ENCODE results near the gene EIF4G1.

Gene EIF4G1

DNA sequence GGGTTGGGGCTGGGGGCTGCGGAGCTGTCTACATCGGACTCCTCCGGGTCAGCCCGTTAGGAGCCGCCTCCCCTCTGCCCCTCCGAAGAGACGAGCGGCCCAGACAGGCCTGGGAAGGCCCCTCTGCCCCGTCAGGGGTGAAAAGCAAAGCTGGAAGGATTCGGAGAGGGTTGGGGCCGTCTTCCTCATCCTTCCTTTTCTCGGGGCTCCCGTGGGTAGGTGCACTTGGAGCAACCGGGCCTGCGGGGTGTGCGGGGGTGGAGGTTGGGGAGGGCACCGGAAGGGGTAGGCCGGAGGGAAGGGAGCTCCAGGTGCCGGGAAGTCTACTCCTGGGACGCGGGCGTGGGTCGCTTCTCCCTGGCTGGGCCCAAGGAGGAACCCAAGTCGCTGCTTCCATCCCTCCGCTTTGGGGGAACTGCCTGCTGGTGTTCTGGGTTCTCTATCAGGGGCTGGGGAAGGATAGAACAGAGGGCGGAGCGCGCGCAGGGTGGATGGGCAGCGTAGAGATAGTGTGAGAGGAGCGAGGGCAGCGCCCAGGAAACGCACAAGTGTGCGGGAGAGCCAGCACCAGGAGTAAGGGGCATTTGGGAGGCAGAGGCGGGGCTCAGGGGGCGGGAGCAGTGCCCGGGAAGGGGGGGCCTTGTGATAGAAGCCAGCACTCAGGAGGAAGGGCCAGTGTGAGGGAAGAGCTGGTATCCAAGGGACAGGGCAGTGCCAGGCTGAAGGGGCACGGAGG, 47.7 kb downstream of the EIF4G1 start:
- peak overlapping the region; percentile 70 for H3K27ac ChIP-seq
- TF ChIP-seq, protein P1, sequence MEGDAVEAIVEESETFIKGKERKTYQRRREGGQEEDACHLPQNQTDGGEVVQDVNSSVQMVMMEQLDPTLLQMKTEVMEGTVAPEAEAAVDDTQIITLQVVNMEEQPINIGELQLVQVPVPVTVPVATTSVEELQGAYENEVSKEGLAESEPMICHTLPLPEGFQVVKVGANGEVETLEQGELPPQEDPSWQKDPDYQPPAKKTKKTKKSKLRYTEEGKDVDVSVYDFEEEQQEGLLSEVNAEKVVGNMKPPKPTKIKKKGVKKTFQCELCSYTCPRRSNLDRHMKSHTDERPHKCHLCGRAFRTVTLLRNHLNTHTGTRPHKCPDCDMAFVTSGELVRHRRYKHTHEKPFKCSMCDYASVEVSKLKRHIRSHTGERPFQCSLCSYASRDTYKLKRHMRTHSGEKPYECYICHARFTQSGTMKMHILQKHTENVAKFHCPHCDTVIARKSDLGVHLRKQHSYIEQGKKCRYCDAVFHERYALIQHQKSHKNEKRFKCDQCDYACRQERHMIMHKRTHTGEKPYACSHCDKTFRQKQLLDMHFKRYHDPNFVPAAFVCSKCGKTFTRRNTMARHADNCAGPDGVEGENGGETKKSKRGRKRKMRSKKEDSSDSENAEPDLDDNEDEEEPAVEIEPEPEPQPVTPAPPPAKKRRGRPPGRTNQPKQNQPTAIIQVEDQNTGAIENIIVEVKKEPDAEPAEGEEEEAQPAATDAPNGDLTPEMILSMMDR (IDR thresholded peaks at IDR 0.05): no peak
- H3K36me3 ChIP-seq: no peaks in the 10 kb centered on the region
- peak overlapping the region; percentile 91 for H3K4me3 ChIP-seq (ENCODE audit: low read depth in 1 of 2, low read length in 1 of 2)
- no peaks in the 10 kb centered on the region for H3K9me3 ChIP-seq
- H3K27me3 ChIP-seq: peaks cover 28% of the 10 kb centered on the region
- peaks cover 24 to 28% of the 10 kb centered on the region in 2 experiments for H3K4me1 ChIP-seq (ENCODE audit: control insufficient read depth in 1 of 2, insufficient read depth in 1 of 2, low read depth in 1 of 2, low read length in 1 of 2)

DNA sequence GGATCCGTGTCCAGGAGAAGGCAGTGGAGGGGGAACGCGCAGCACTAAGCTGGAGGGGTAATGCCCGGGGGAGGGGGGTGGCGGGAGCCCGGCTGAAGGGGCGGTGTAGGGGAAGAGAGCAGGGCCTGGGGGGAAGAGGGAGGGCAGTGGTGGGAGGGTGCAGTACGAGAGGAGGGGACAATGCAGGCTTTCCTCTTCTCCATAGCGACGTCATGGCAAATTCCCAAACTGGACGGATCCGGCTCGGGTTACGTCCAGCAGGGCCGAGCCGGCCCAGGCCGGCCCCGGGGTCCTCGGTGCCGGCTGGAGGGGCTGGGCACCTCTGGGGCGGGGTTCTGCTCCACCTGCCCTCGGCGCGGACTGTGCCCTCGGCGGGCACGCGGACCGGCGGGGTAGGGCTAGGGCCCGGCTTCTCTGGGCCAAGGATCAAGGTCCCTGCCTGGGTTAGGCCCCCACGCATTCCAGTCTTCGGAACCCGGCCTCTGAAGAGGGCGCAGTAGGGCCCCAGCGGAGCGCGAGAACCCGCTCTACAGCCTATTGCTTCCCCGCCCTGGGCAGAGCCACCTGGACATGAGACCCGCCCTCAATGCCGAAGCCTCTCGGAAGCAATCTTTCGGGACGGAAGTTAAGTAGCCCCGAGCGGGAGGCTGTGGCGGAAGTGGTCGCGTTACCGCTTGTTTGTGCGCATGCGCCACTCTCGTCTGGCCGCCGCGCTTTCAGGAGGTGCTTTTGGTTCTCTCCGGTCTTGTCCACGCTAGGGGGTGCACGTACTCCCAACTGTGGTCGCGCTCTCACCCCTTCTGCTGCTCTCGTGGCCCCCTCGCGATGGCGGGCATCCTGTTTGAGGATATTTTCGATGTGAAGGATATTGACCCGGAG, 48.5 kb downstream of the EIF4G1 start:
- Histone ChIP-seq H3K9me3 (no peaks in the 10 kb centered on the region), H3K27ac (peak overlapping the region; percentile 70), H3K27me3 (peaks cover 28% of the 10 kb centered on the region), H3K4me1 (ENCODE audit: control insufficient read depth in 1 of 2, insufficient read depth in 1 of 2, low read depth in 1 of 2, low read length in 1 of 2) (peaks cover 24 to 28% of the 10 kb centered on the region in 2 experiments), H3K36me3 (peaks cover 2% of the 10 kb centered on the region), H3K4me3 (ENCODE audit: low read depth in 1 of 2, low read length in 1 of 2) (peak overlapping the region; percentile 91)
- TF ChIP-seq, protein P1 (IDR thresholded peaks at IDR 0.05): peak; percentile 50

DNA sequence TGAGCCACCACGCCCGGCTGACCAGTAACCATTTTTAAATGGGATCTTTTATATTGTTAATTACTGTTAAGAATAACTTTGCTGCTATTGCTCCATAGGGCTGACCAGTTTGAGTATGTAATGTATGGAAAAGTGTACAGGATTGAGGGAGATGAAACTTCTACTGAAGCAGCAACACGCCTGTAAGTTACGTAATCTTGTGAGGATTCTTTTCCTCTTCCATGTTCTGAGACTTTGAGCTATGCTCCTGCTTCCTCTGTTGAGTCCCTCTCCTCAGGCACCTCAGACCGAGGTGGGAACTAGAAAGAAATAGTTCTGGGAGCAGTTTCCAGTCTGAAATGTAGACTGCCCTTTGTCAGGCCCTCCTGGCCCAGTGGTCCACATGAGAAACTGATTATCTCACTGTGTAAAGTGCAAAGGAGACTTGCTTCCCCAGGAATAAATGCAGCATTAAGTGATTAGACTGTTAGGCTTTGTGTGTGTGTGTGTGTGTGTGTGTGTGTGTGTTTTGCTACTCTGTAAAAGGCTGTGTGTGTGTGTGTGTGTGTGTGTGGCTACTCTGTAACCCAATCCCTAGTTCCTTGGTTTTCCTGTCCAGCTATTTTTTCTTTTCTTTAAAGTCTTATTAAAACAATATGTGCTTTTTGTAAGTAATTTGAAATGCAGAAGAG, 52.3 kb downstream of the EIF4G1 start:
- Histone ChIP-seq H3K36me3 (peaks cover 14% of the 10 kb centered on the region), H3K27ac (no peak overlapping the region), H3K4me3 (ENCODE audit: low read depth in 1 of 2, low read length in 1 of 2) (no peak overlapping the region), H3K4me1 (ENCODE audit: control insufficient read depth in 1 of 2, insufficient read depth in 1 of 2, low read depth in 1 of 2, low read length in 1 of 2) (peaks cover 17 to 22% of the 10 kb centered on the region in 2 experiments), H3K27me3 (no peaks in the 10 kb centered on the region), H3K9me3 (no peaks in the 10 kb centered on the region)
- TF ChIP-seq, protein P1 (IDR thresholded peaks at IDR 0.05): no peak

DNA sequence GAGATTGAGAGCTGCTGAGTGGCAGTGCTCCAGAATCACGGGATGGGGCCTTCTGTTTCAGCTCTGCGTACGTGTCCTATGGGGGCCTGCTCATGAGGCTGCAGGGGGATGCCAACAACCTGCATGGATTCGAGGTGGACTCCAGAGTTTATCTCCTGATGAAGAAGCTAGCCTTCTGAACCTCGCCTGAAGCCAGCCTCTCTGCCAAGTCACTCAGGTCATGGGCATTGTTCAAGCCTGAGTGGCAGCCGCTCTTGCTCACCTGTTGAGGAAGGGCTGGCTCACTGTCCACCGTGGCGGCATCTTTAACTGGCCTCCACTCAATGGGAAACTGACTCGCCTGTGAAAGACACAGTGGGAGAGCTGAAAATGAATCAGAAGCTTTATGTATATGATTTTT, 53.7 kb downstream of the EIF4G1 start:
- H3K27ac ChIP-seq: no peak overlapping the region
- H3K36me3 ChIP-seq: peaks cover 14% of the 10 kb centered on the region
- no peak overlapping the region for H3K4me3 ChIP-seq (ENCODE audit: low read depth in 1 of 2, low read length in 1 of 2)
- peaks cover 8% of the 10 kb centered on the region in 2 experiments for H3K4me1 ChIP-seq (ENCODE audit: control insufficient read depth in 1 of 2, insufficient read depth in 1 of 2, low read depth in 1 of 2, low read length in 1 of 2)
- peaks cover 5% of the 10 kb centered on the region for H3K27me3 ChIP-seq
- H3K9me3 ChIP-seq: no peaks in the 10 kb centered on the region
- TF ChIP-seq, protein P1 (IDR thresholded peaks at IDR 0.05): no peak

DNA sequence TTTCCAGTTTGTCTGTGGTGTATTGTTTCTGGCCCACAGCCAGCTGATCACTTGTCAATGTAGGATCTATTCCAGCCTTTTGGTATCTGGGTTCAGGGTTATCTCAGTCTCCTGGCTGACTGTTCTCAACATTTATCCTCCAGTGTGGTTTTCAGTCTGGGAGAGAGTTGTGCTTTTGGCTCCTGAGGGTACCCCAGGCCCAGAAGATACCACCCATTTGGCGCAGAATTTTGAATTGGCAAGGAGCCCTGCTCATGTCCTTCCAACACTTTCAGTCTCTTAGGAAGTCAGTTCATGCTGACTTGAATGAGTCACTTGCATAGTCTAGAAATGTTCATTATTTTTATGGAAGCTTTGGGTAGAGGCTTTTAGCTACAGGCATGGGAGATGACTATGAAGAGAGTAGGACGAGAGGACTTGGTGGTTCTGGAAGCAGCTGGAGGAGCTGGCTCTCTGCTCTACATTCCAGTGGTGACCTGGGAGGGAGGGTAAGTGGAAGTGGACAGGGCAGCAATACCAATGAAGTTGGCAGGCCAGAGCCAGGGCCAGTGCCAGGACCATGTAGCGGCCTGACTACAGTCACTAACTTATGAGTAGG, 54.3 kb downstream of the EIF4G1 start:
- H3K27ac ChIP-seq: no peak overlapping the region
- no peak overlapping the region for H3K4me3 ChIP-seq (ENCODE audit: low read depth in 1 of 2, low read length in 1 of 2)
- H3K27me3 ChIP-seq: peaks cover 10% of the 10 kb centered on the region
- peaks cover 3% of the 10 kb centered on the region in 2 experiments for H3K4me1 ChIP-seq (ENCODE audit: control insufficient read depth in 1 of 2, insufficient read depth in 1 of 2, low read depth in 1 of 2, low read length in 1 of 2)
- H3K9me3 ChIP-seq: no peaks in the 10 kb centered on the region
- H3K36me3 ChIP-seq: peaks cover 14% of the 10 kb centered on the region
- TF ChIP-seq, protein P1 (IDR thresholded peaks at IDR 0.05): no peak
